PFSK-1 (cell line): Measurements from ENCODE around the gene SLC7A1.

ENCODE experiments used
- FOXP2 ChIP-seq: optimal IDR thresholded peaks from 2 replicates; pipeline ENCODE3; 2011; ENCODE audit warnings: borderline replicate concordance, control low read depth, inconsistent platforms; ENCODE audit not compliant: insufficient read depth; ENCODE audit errors: extremely low read length, extremely low read depth
- POLR2AphosphoS5 ChIP-seq: IDR thresholded peaks from 2 replicates; pipeline ENCODE4 v1.6.1; 2012; ENCODE audit warnings: low read depth, mild to moderate bottlenecking, control low read depth, low read length, moderate library complexity
- SIN3A ChIP-seq: IDR thresholded peaks from 2 replicates; pipeline ENCODE4 v1.6.1; 2012; ENCODE audit warnings: mild to moderate bottlenecking, low read length, moderate library complexity, borderline replicate concordance; ENCODE audit not compliant: insufficient read depth
- TAF1 ChIP-seq: IDR thresholded peaks from 2 replicates; pipeline ENCODE4 v1.6.1; 2012; ENCODE audit warnings: low read length, control low read depth, borderline replicate concordance; ENCODE audit not compliant: insufficient read depth
- TF ChIP-seq, protein P1 (sequence below), 2 experiments: IDR thresholded peaks; 2 replicates each; pipeline versions ENCODE4 v1.6.1 to v1.8.0; 2011 to 2012; ENCODE audit warnings: low read depth in 2 of 2, low read length in 2 of 2, control low read depth in 1 of 2, inconsistent platforms in 1 of 2, mild to moderate bottlenecking in 1 of 2, moderate library complexity in 1 of 2; ENCODE audit not compliant: insufficient read depth in 1 of 2

The SLC7A1 gene

GRCh38 chr13:29540799-29541198 is 54.7 kb downstream of the SLC7A1 start:
- TF ChIP-seq SIN3A (no peak), FOXP2 (no peak), TAF1 (no peak), POLR2AphosphoS5 (no peak)
- TF ChIP-seq, protein P1, sequence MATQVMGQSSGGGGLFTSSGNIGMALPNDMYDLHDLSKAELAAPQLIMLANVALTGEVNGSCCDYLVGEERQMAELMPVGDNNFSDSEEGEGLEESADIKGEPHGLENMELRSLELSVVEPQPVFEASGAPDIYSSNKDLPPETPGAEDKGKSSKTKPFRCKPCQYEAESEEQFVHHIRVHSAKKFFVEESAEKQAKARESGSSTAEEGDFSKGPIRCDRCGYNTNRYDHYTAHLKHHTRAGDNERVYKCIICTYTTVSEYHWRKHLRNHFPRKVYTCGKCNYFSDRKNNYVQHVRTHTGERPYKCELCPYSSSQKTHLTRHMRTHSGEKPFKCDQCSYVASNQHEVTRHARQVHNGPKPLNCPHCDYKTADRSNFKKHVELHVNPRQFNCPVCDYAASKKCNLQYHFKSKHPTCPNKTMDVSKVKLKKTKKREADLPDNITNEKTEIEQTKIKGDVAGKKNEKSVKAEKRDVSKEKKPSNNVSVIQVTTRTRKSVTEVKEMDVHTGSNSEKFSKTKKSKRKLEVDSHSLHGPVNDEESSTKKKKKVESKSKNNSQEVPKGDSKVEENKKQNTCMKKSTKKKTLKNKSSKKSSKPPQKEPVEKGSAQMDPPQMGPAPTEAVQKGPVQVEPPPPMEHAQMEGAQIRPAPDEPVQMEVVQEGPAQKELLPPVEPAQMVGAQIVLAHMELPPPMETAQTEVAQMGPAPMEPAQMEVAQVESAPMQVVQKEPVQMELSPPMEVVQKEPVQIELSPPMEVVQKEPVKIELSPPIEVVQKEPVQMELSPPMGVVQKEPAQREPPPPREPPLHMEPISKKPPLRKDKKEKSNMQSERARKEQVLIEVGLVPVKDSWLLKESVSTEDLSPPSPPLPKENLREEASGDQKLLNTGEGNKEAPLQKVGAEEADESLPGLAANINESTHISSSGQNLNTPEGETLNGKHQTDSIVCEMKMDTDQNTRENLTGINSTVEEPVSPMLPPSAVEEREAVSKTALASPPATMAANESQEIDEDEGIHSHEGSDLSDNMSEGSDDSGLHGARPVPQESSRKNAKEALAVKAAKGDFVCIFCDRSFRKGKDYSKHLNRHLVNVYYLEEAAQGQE (IDR thresholded peaks at IDR 0.05; ENCODE audit: insufficient read depth in 1 of 2, low read depth in 2 of 2, low read length in 2 of 2) = no peak

GRCh38 chr13:29540334-29540733 is 55.2 kb downstream of the SLC7A1 start:
- TF ChIP-seq FOXP2 (no peak), TAF1 (no peak), POLR2AphosphoS5 (no peak), SIN3A (no peak)
- TF ChIP-seq, protein P1 (IDR thresholded peaks at IDR 0.05; ENCODE audit: insufficient read depth in 1 of 2, low read depth in 2 of 2, low read length in 2 of 2) = no peak

GRCh38 chr13:29539856-29540255 is 55.6 kb downstream of the SLC7A1 start:
- TF ChIP-seq FOXP2 (no peak), SIN3A (no peak), TAF1 (no peak), POLR2AphosphoS5 (no peak)
- TF ChIP-seq, protein P1 (IDR thresholded peaks at IDR 0.05; ENCODE audit: insufficient read depth in 1 of 2, low read depth in 2 of 2, low read length in 2 of 2) = no peak

GRCh38 chr13:29538652-29539040 is 56.8 kb downstream of the SLC7A1 start:
- TF ChIP-seq TAF1 (no peak), FOXP2 (no peak), POLR2AphosphoS5 (no peak), SIN3A (no peak)
- TF ChIP-seq, protein P1 (IDR thresholded peaks at IDR 0.05; ENCODE audit: insufficient read depth in 1 of 2, low read depth in 2 of 2, low read length in 2 of 2) = no peak
